Keratinocyte (primary cell): Measurements from ENCODE around the gene ZRANB1. TPM values are rescaled to one million over a fixed set of nuclear protein-coding genes. Genes with fewer than 3 reads are reported as not detected.
"Not testable (repeated sequence)": the region's sequence is repeated elsewhere in the genome, so short reads cannot be mapped to it uniquely, and the experiment has no call there.

Source experiments
- DNase-seq: peaks from one replicate; pipeline ENCODE4 v3.0.0-alpha.2; 2011; ENCODE audit warnings: low read depth, missing footprints, low spot score
- FAIRE-seq: peaks from 2 replicates; lab custom pipeline; 2011; peaks lifted over from hg19 to GRCh38; lab: Jason Lieb, UNC
- H2AFZ ChIP-seq: 2 replicates; pipeline ENCODE4 v1.6.0; 2012; ENCODE audit warnings: low read length, control low read depth, inconsistent platforms; ENCODE audit not compliant: control insufficient read depth
- H3K27ac ChIP-seq: 2 replicates; pipeline ENCODE4 v1.5.1; 2011; ENCODE audit warnings: low read length; ENCODE audit not compliant: control insufficient read depth, insufficient read depth
- H3K27me3 ChIP-seq: 3 replicates; pipeline ENCODE4 v1.6.0; 2011; ENCODE audit warnings: low read length; ENCODE audit not compliant: control insufficient read depth, insufficient read depth; ENCODE audit errors: extremely low read depth
- H3K36me3 ChIP-seq, 2 experiments: 2 replicates in 1 of 2; 3 replicates in 1 of 2; pipeline ENCODE4 v1.5.1; 2011; ENCODE audit warnings: low read length in 2 of 2, mild to moderate bottlenecking in 1 of 2; ENCODE audit not compliant: control insufficient read depth in 2 of 2, insufficient read depth in 2 of 2; ENCODE audit errors: extremely low read depth in 1 of 2
- H3K4me1 ChIP-seq: 3 replicates; pipeline ENCODE4 v1.5.1; 2011; ENCODE audit warnings: low read length; ENCODE audit not compliant: control insufficient read depth, insufficient read depth; ENCODE audit errors: extremely low read depth
- H3K4me2 ChIP-seq: 3 replicates; pipeline ENCODE4 v1.6.0; 2011; ENCODE audit warnings: low read depth, low read length; ENCODE audit not compliant: control insufficient read depth, insufficient read depth; ENCODE audit errors: extremely low read depth
- H3K4me3 ChIP-seq, 3 experiments: fragments of 200-600 bp in 1 of 3; sonication (generic) in 1 of 3; 2 replicates in 2 of 3; 3 replicates in 1 of 3; pipeline ENCODE4 v1.5.1; 2011 to 2016; ENCODE audit warnings: low read length in 3 of 3, mild to moderate bottlenecking in 3 of 3, control low read depth in 2 of 3, inconsistent platforms in 1 of 3, low read depth in 1 of 3, mixed read lengths in 1 of 3, mixed run types in 1 of 3, moderate library complexity in 1 of 3; ENCODE audit not compliant: control insufficient read depth in 2 of 3, insufficient read depth in 2 of 3; ENCODE audit errors: extremely low read depth in 1 of 3
- H3K79me2 ChIP-seq: 2 replicates; pipeline ENCODE4 v1.6.0; 2012; ENCODE audit warnings: low read length; ENCODE audit not compliant: control insufficient read depth, insufficient read depth
- H3K9ac ChIP-seq: 3 replicates; pipeline ENCODE4 v1.6.0; 2011; ENCODE audit warnings: low read length; ENCODE audit not compliant: control insufficient read depth, insufficient read depth; ENCODE audit errors: extremely low read depth
- H3K9me1 ChIP-seq: 3 replicates; pipeline ENCODE4 v1.6.0; 2011; ENCODE audit warnings: low read length; ENCODE audit not compliant: control insufficient read depth, insufficient read depth; ENCODE audit errors: extremely low read depth
- H3K9me3 ChIP-seq: 2 replicates; pipeline ENCODE4 v1.5.1; 2012; ENCODE audit warnings: low read depth, low read length; ENCODE audit not compliant: control insufficient read depth
- H4K20me1 ChIP-seq: 3 replicates; pipeline ENCODE4 v1.6.0; 2011; ENCODE audit warnings: low read length; ENCODE audit not compliant: control insufficient read depth, insufficient read depth; ENCODE audit errors: extremely low read depth
- CTCF ChIP-seq, 3 experiments: IDR thresholded peaks in 1 of 3; conservative IDR thresholded peaks in 1 of 3; optimal IDR thresholded peaks in 1 of 3; 2 replicates in 2 of 3; 3 replicates in 1 of 3; pipeline versions ENCODE3 to v1.5.1; 2011; ENCODE audit warnings: low read length in 3 of 3, mild to moderate bottlenecking in 3 of 3, moderate library complexity in 2 of 3, control low read depth in 1 of 3, inconsistent platforms in 1 of 3; ENCODE audit not compliant: insufficient read depth in 2 of 3; ENCODE audit errors: extremely low read depth in 1 of 3
- EZH2 ChIP-seq: IDR thresholded peaks from one replicate; pipeline ENCODE4 v1.6.1; 2012; ENCODE audit warnings: inconsistent platforms, mild to moderate bottlenecking, low read length, moderate library complexity
- dilution Hi-C: fragments of 300-500 bp; cut with MboI; formaldehyde crosslinking; loops from one replicate; pipeline ENCODE4 v1.7.0; 2020; ENCODE audit warnings: low sequenced_read_pairs; ENCODE audit not compliant: extremely low pct_ligation_motif_present
- polyA plus RNA-seq, 5 experiments: library from polyadenylated mRNA; depleted of rRNA in 3 of 5; stranded (reverse) in 3 of 5; stranded (forward) in 1 of 5; unstranded in 1 of 5; fragments of >200 nt; gene quantifications; 1 replicate in 1 of 5; 2 replicates in 3 of 5; 3 replicates in 1 of 5; pipeline versions ENCODE4 v1.2.1 to v1.2.3, GENCODE V29; 2011 to 2012; ENCODE audit warnings: missing spikeins in 2 of 5, low read depth in 1 of 5, low replicate concordance in 1 of 5

The ZRANB1 gene
- polyA plus RNA-seq, 1 donor (not counting 4 experiments of a cell fraction or from before 2014, with no cell fraction given) = 9.3 TPM

DNA sequence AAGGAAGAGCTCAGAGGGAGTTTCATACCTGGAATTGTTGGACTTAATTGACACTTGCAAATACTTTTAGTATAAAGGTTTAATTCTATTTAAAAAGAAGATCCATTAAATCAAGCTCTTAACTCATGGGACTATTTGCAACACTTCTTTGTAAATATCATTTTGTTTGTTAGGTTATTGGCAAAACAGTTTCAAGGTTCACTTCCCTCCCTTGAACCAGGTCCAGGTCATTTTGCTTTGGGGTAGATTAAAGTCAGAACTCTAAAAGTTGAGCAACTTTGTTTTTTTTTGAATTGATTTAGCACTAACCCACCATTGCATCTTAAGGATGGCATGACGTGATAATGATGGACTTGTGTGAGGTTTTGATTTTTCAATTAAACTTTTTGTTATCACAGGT lies 45.9 kb downstream of the ZRANB1 start:
- H3K27me3 ChIP-seq = no peaks in the 10 kb centered on the region
- H3K4me1 ChIP-seq = peaks cover 5% of the 10 kb centered on the region
- H3K4me3 ChIP-seq = no peak overlapping the region
- DNase-seq (no peak), FAIRE-seq (no peak)
- H3K9ac ChIP-seq = no peak overlapping the region
- no peak overlapping the region for H3K27ac ChIP-seq
- no peaks in the 10 kb centered on the region for H3K9me3 ChIP-seq
- H3K9me1 ChIP-seq = no peaks in the 10 kb centered on the region
- H4K20me1 ChIP-seq = no peaks in the 10 kb centered on the region
- peaks cover 30 to 40% of the 10 kb centered on the region in 2 experiments for H3K36me3 ChIP-seq
- H3K79me2 ChIP-seq = peaks cover 2% of the 10 kb centered on the region
- no peak overlapping the region for H3K4me2 ChIP-seq
- H2AFZ ChIP-seq = no peak overlapping the region
- dilution Hi-C loops = no loop called here
- no peak for TF ChIP-seq CTCF (optimal IDR thresholded peaks at IDR 0.05 in 1 of 3, IDR thresholded peaks at IDR 0.05 in 1 of 3, conservative IDR thresholded peaks at IDR 0.05 in 1 of 3; ENCODE audit: extremely low read depth in 1 of 3, insufficient read depth in 2 of 3, low read length in 3 of 3)
- TF ChIP-seq EZH2 = no peak

DNA sequence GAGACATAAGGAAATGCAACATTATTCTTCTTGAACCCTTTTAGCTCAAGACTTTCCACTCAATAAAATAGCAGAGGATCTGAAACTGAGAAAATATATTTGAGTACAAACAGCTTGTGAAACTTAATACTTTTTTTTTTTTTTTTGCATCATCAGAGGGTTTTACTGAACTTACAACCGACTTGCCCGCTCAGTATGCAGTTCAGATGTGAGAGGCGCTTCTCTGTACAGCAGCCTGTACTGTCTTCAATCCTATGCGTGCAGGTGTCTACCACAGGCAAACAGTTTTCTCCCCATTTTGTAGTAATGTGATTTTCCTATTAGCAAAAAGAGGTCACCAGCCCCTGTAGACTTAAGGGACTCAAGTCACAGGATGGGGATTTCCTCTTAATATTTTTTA lies 46.8 kb downstream of the ZRANB1 start:
- H3K27me3 ChIP-seq, dilution Hi-C loops, FAIRE-seq: not testable (repeated sequence)

DNA sequence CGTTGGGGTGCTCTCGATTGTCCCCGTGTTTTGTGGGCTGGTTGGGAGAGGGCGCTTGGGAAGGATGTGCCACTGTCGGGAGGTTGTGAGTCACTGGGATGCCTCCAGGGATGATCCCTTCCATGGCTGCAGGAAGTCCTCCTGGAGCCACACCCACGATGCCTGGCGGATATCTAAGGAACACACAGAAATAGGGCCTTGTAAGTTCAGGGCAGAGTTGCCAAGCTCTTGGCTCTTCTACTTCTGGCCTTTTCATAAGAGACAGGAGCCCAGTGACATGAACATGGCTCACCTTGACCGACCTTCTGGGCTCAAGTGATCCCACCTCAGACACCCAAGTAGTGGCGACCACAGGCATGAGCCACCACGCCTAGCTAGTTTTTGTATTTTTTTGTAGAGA lies 47.6 kb downstream of the ZRANB1 start:
- H2AFZ ChIP-seq = no peak overlapping the region
- H3K4me1 ChIP-seq = peaks cover 5% of the 10 kb centered on the region
- TF ChIP-seq CTCF (optimal IDR thresholded peaks at IDR 0.05 in 1 of 3, IDR thresholded peaks at IDR 0.05 in 1 of 3, conservative IDR thresholded peaks at IDR 0.05 in 1 of 3; ENCODE audit: extremely low read depth in 1 of 3, insufficient read depth in 2 of 3, low read length in 3 of 3) = no peak
- TF ChIP-seq EZH2 = no peak
- no peak overlapping the region for H3K4me2 ChIP-seq
- no peaks in the 10 kb centered on the region for H3K27me3 ChIP-seq
- H3K27ac ChIP-seq = no peak overlapping the region
- no peak overlapping the region for H3K9ac ChIP-seq
- dilution Hi-C loops = no loop called here
- no peaks in the 10 kb centered on the region for H3K9me1 ChIP-seq
- no peaks in the 10 kb centered on the region for H3K9me3 ChIP-seq
- DNase-seq (no peak), FAIRE-seq (no peak)
- no peaks in the 10 kb centered on the region for H4K20me1 ChIP-seq
- peaks cover 2% of the 10 kb centered on the region for H3K79me2 ChIP-seq
- peaks cover 37 to 43% of the 10 kb centered on the region in 2 experiments for H3K36me3 ChIP-seq
- no peak overlapping the region for H3K4me3 ChIP-seq

More for the DNA sequence above, 46.8 kb downstream of the ZRANB1 start:
- peaks cover 36 to 46% of the 10 kb centered on the region in 2 experiments for H3K36me3 ChIP-seq
- not testable (repeated sequence) for H3K4me1 ChIP-seq, H3K27ac ChIP-seq, H2AFZ ChIP-seq, H3K4me3 ChIP-seq, H3K9me1 ChIP-seq, H3K9me3 ChIP-seq, H3K9ac ChIP-seq, H4K20me1 ChIP-seq, DNase-seq, H3K79me2 ChIP-seq, H3K4me2 ChIP-seq
